Measurements from ENCODE around the gene GRB10. TPM values are rescaled to one million over a fixed set of nuclear protein-coding genes. Genes with fewer than 3 reads are reported as not detected.

Gene GRB10
- total and polyA plus RNA-seq, 3 experiments from 2014 or later, result 0.20 to 0.49 (median 0.20) TPM

GRCh38 chr7:50771120-50772002 lies 11.3 kb downstream of the GRB10 start:
- Histone ChIP-seq H3K4me3 (ENCODE audit: low read length) (no peak overlapping the region), H3K36me3 (ENCODE audit: insufficient read depth, low read length) (no peaks in the 10 kb centered on the region), H3K9me3 (ENCODE audit: low read length) (no peaks in the 10 kb centered on the region), H3K27me3 (ENCODE audit: insufficient read depth, low read length, poor library complexity, severe bottlenecking) (no peaks in the 10 kb centered on the region), H3K4me1 (ENCODE audit: insufficient read depth, low read length) (no peaks in the 10 kb centered on the region), H3K27ac (ENCODE audit: low read depth, low read length) (no peak overlapping the region)
- peaks cover 0 to 2% (median 0%) of the 10 kb centered on the region in 5 donors for H3K9me3 Mint-ChIP-seq
- POLR2A ChIA-PET, result no interaction called here
- no peak overlapping the region for H3K27ac Mint-ChIP-seq
- no peaks in the 10 kb centered on the region for H3K4me1 Mint-ChIP-seq
- CTCF ChIA-PET, result no interaction called here
- peaks cover 15 to 42% of the 10 kb centered on the region in 2 donors for H3K27me3 Mint-ChIP-seq
- no peaks in the 10 kb centered on the region for H3K36me3 Mint-ChIP-seq
- DNase-seq, result no peak
- H3K4me3 Mint-ChIP-seq, result no peak overlapping the region

- H3K27me3 ChIP-seq (ENCODE audit: insufficient read depth, low read length, poor library complexity, severe bottlenecking), result no peaks in the 10 kb centered on the region
- H3K4me3 ChIP-seq (ENCODE audit: low read length), result no peak overlapping the region
- Mint-ChIP-seq H3K4me1 (no peaks in the 10 kb centered on the region), H3K4me3 (no peak overlapping the region), H3K9me3 (no peaks in the 10 kb centered on the region), H3K27me3 (peaks cover 13 to 29% of the 10 kb centered on the region in 2 donors), H3K27ac (no peak overlapping the region), H3K36me3 (peaks cover 0 to 3% (median 0%) of the 10 kb centered on the region in 3 donors)
- POLR2A ChIA-PET, result no interaction called here
- no peaks in the 10 kb centered on the region for H3K9me3 ChIP-seq (ENCODE audit: low read length)
- H3K4me1 ChIP-seq (ENCODE audit: insufficient read depth, low read length), result no peaks in the 10 kb centered on the region
- H3K27ac ChIP-seq (ENCODE audit: low read depth, low read length), result no peak overlapping the region
- CTCF ChIA-PET, result no interaction called here
- DNase-seq, result no peak
- H3K36me3 ChIP-seq (ENCODE audit: insufficient read depth, low read length), result no peaks in the 10 kb centered on the region
Observed at GRCh38 chr7:50768485-50769474, 13.9 kb downstream of the GRB10 start.

- no peak overlapping the region for H3K4me3 ChIP-seq (ENCODE audit: low read length)
- ChIA-PET CTCF (no interaction called here), POLR2A (no interaction called here)
- H3K9me3 ChIP-seq (ENCODE audit: low read length), result no peaks in the 10 kb centered on the region
- no peaks in the 10 kb centered on the region for H3K9me3 Mint-ChIP-seq
- no peak for DNase-seq
- no peaks in the 10 kb centered on the region for H3K36me3 ChIP-seq (ENCODE audit: insufficient read depth, low read length)
- no peak overlapping the region for H3K27ac ChIP-seq (ENCODE audit: low read depth, low read length)
- no peak overlapping the region for H3K4me3 Mint-ChIP-seq
- peaks cover 0 to 3% (median 0%) of the 10 kb centered on the region in 3 donors for H3K36me3 Mint-ChIP-seq
- no peaks in the 10 kb centered on the region for H3K4me1 ChIP-seq (ENCODE audit: insufficient read depth, low read length)
- H3K4me1 Mint-ChIP-seq, result peaks cover 3 to 7% (median 3%) of the 10 kb centered on the region in 3 donors
- H3K27me3 ChIP-seq (ENCODE audit: insufficient read depth, low read length, poor library complexity, severe bottlenecking), result no peaks in the 10 kb centered on the region
- no peak overlapping the region for H3K27ac Mint-ChIP-seq
- peaks cover 10 to 19% of the 10 kb centered on the region in 2 donors for H3K27me3 Mint-ChIP-seq
Observed at GRCh38 chr7:50766849-50767207, 15.9 kb downstream of the GRB10 start.

- Mint-ChIP-seq H3K36me3 (peaks cover 0 to 3% (median 0%) of the 10 kb centered on the region in 3 donors), H3K27me3 (peaks cover 10 to 14% of the 10 kb centered on the region in 2 donors), H3K27ac (no peak overlapping the region), H3K4me3 (no peak overlapping the region), H3K9me3 (no peaks in the 10 kb centered on the region), H3K4me1 (peaks cover 9 to 13% (median 9%) of the 10 kb centered on the region in 3 donors)
- POLR2A ChIA-PET, result no interaction called here
- no peak for DNase-seq
- Histone ChIP-seq H3K9me3 (ENCODE audit: low read length) (no peaks in the 10 kb centered on the region), H3K27me3 (ENCODE audit: insufficient read depth, low read length, poor library complexity, severe bottlenecking) (no peaks in the 10 kb centered on the region), H3K4me1 (ENCODE audit: insufficient read depth, low read length) (peaks cover 5% of the 10 kb centered on the region), H3K4me3 (ENCODE audit: low read length) (no peak overlapping the region), H3K36me3 (ENCODE audit: insufficient read depth, low read length) (no peaks in the 10 kb centered on the region), H3K27ac (ENCODE audit: low read depth, low read length) (no peak overlapping the region)
- CTCF ChIA-PET, result no interaction called here
Observed at GRCh38 chr7:50766106-50766848, 16.4 kb downstream of the GRB10 start.

- Histone ChIP-seq H3K27ac (ENCODE audit: low read depth, low read length) (no peak overlapping the region), H3K4me3 (ENCODE audit: low read length) (no peak overlapping the region), H3K4me1 (ENCODE audit: insufficient read depth, low read length) (peaks cover 6% of the 10 kb centered on the region), H3K27me3 (ENCODE audit: insufficient read depth, low read length, poor library complexity, severe bottlenecking) (no peaks in the 10 kb centered on the region), H3K9me3 (ENCODE audit: low read length) (no peaks in the 10 kb centered on the region), H3K36me3 (ENCODE audit: insufficient read depth, low read length) (no peaks in the 10 kb centered on the region)
- no peaks in the 10 kb centered on the region for H3K27me3 Mint-ChIP-seq
- no peaks in the 10 kb centered on the region for H3K9me3 Mint-ChIP-seq
- H3K4me3 Mint-ChIP-seq, result no peak overlapping the region
- ChIA-PET POLR2A (no interaction called here), CTCF (no interaction called here)
- H3K4me1 Mint-ChIP-seq, result peaks cover 10 to 20% (median 10%) of the 10 kb centered on the region in 3 donors
- no peak overlapping the region for H3K27ac Mint-ChIP-seq
- no peak for DNase-seq
- H3K36me3 Mint-ChIP-seq, result peaks cover 0 to 3% (median 0%) of the 10 kb centered on the region in 3 donors
Observed at GRCh38 chr7:50762337-50762736, 20.4 kb downstream of the GRB10 start.

GRCh38 chr7:50761713-50762112 lies 21.0 kb downstream of the GRB10 start:
- peak in 1 of 5 donors; percentile 23 for DNase-seq
- H3K36me3 Mint-ChIP-seq, result peaks cover 0 to 3% (median 0%) of the 10 kb centered on the region in 3 donors
- Histone ChIP-seq H3K4me3 (ENCODE audit: low read length) (no peak overlapping the region), H3K4me1 (ENCODE audit: insufficient read depth, low read length) (peaks cover 6% of the 10 kb centered on the region), H3K27me3 (ENCODE audit: insufficient read depth, low read length, poor library complexity, severe bottlenecking) (no peaks in the 10 kb centered on the region), H3K9me3 (ENCODE audit: low read length) (no peaks in the 10 kb centered on the region), H3K36me3 (ENCODE audit: insufficient read depth, low read length) (no peaks in the 10 kb centered on the region), H3K27ac (ENCODE audit: low read depth, low read length) (no peak overlapping the region)
- peak overlapping the region in 4 of 7 donors; percentile 6 to 79 (median 42) for H3K4me3 Mint-ChIP-seq
- H3K4me1 Mint-ChIP-seq, result peaks cover 10 to 20% (median 10%) of the 10 kb centered on the region in 3 donors
- ChIA-PET CTCF (no interaction called here), POLR2A (no interaction called here)
- peak overlapping the region in 4 of 8 donors; percentile 19 to 62 (median 32) for H3K27ac Mint-ChIP-seq
- no peaks in the 10 kb centered on the region for H3K9me3 Mint-ChIP-seq
- H3K27me3 Mint-ChIP-seq, result no peaks in the 10 kb centered on the region

GRCh38 chr7:50757703-50758390 lies 24.8 kb downstream of the GRB10 start:
- H3K27me3 Mint-ChIP-seq, result peaks cover 2 to 4% of the 10 kb centered on the region in 2 donors
- no peaks in the 10 kb centered on the region for H3K9me3 Mint-ChIP-seq
- ChIA-PET CTCF (no interaction called here), POLR2A (no interaction called here)
- no peak overlapping the region for H3K27ac Mint-ChIP-seq
- no peak for DNase-seq
- H3K36me3 Mint-ChIP-seq, result no peaks in the 10 kb centered on the region
- no peaks in the 10 kb centered on the region for H3K9me3 ChIP-seq (ENCODE audit: low read length)
- H3K27me3 ChIP-seq (ENCODE audit: insufficient read depth, low read length, poor library complexity, severe bottlenecking), result no peaks in the 10 kb centered on the region
- no peaks in the 10 kb centered on the region for H3K36me3 ChIP-seq (ENCODE audit: insufficient read depth, low read length)
- H3K4me1 ChIP-seq (ENCODE audit: insufficient read depth, low read length), result peaks cover 6% of the 10 kb centered on the region
- H3K4me3 ChIP-seq (ENCODE audit: low read length), result no peak overlapping the region
- no peak overlapping the region for H3K27ac ChIP-seq (ENCODE audit: low read depth, low read length)
- peaks cover 10 to 20% (median 13%) of the 10 kb centered on the region in 3 donors for H3K4me1 Mint-ChIP-seq
- H3K4me3 Mint-ChIP-seq, result no peak overlapping the region

Data from CD8-positive, alpha-beta memory T cell (primary cell).